Smooth muscle cell (in vitro differentiated cells): ENCODE measurements around the gene KIAA0513. TPM values are rescaled to one million over a fixed set of nuclear protein-coding genes. Genes with fewer than 3 reads are reported as not detected.

Source experiments
- DNase-seq: peaks from one replicate; lab custom pipeline; 2025; ENCODE audit not compliant: unreplicated experiment; lab: John Stamatoyannopoulos, UW
- H2AFZ ChIP-seq: fragments of 200-600 bp; sonication (generic); 2 replicates; pipeline ENCODE4 v1.6.0; 2016; ENCODE audit warnings: antibody characterized with exemption, low read depth, mild to moderate bottlenecking
- H3F3A ChIP-seq: fragments of 200-600 bp; sonication (generic); 2 replicates; pipeline ENCODE4 v1.6.0; 2017; ENCODE audit warnings: antibody characterized with exemption, low read depth
- H3K27ac ChIP-seq: fragments of 200-600 bp; sonication (generic); 2 replicates; pipeline ENCODE4 v1.5.1; 2016; ENCODE audit warnings: low read depth, mild to moderate bottlenecking
- H3K27me3 ChIP-seq: fragments of 200-600 bp; sonication (generic); 2 replicates; pipeline ENCODE4 v1.6.1; 2016; ENCODE audit warnings: low read depth, mild to moderate bottlenecking
- H3K36me3 ChIP-seq: fragments of 200-600 bp; sonication (generic); 2 replicates; pipeline ENCODE4 v1.5.1; 2016; ENCODE audit warnings: low read depth
- H3K4me1 ChIP-seq: fragments of 200-600 bp; sonication (generic); 2 replicates; pipeline ENCODE4 v1.5.1; 2016; ENCODE audit warnings: low read depth
- H3K4me2 ChIP-seq: fragments of 200-600 bp; sonication (generic); 2 replicates; pipeline ENCODE4 v1.6.0; 2016; ENCODE audit warnings: mild to moderate bottlenecking
- H3K4me3 ChIP-seq: fragments of 200-600 bp; sonication (generic); 2 replicates; pipeline ENCODE4 v1.5.1; 2016; ENCODE audit warnings: mild to moderate bottlenecking
- H3K79me2 ChIP-seq: fragments of 200-600 bp; sonication (generic); 2 replicates; pipeline ENCODE4 v1.6.0; 2016; ENCODE audit warnings: low read depth, mild to moderate bottlenecking
- H3K9ac ChIP-seq: fragments of 200-600 bp; sonication (generic); 2 replicates; pipeline ENCODE4 v1.6.0; 2016; ENCODE audit warnings: low read depth
- H3K9me3 ChIP-seq: fragments of 200-600 bp; sonication (generic); replicated peaks from 2 replicates; pipeline ENCODE4 v1.5.1; 2016; ENCODE audit warnings: low read depth
- H4K20me1 ChIP-seq: fragments of 200-600 bp; sonication (generic); 2 replicates; pipeline ENCODE4 v1.6.0; 2016; ENCODE audit warnings: low read depth
- CTCF ChIP-seq: fragments of 200-600 bp; sonication (generic); IDR thresholded peaks from 2 replicates; pipeline ENCODE4 v1.5.1; 2017; ENCODE audit warnings: borderline replicate concordance, mild to moderate bottlenecking, antibody characterized with exemption; ENCODE audit not compliant: insufficient read depth, poor library complexity, severe bottlenecking
- WGBS: methylation state at CpG from one replicate; pipeline ENCODE4 v1.1.7; 2016; ENCODE audit warnings: low lambda C conversion rate; 5-methylcytosine and 5-hydroxymethylcytosine counted together
- polyA plus RNA-seq: library from polyadenylated mRNA; unstranded; fragments of >200 nt; fragmentation: Nextera tagmentation; extraction: Ambion mirVana; gene quantifications from 2 replicates; pipeline ENCODE4 v1.2.1, GENCODE V29; 2016
- total RNA-seq: library from RNA; depleted of rRNA; stranded (reverse); fragments of >200 nt; gene quantifications from 2 replicates; pipeline ENCODE4 v1.2.3, GENCODE V29; 2014

KIAA0513 gene
- total and polyA plus RNA-seq, 2 experiments from 2014 or later = 3.2 to 3.3 TPM

GRCh38 chr16:85081038-85081437, 53.4 kb downstream of the KIAA0513 start:
- no peak for TF ChIP-seq CTCF
- peaks cover 23% of the 10 kb centered on the region for H3K27me3 ChIP-seq
- WGBS = 67% methylated on average over 9 of the region's 9 CpGs
- no peaks in the 10 kb centered on the region for H3F3A ChIP-seq
- H3K4me1 ChIP-seq = peaks cover 26% of the 10 kb centered on the region
- no peaks in the 10 kb centered on the region for H3K36me3 ChIP-seq
- no peaks in the 10 kb centered on the region for H3K9me3 ChIP-seq
- no peak overlapping the region for H2AFZ ChIP-seq
- H4K20me1 ChIP-seq = no peaks in the 10 kb centered on the region
- H3K4me2 ChIP-seq = no peak overlapping the region
- no peak overlapping the region for H3K9ac ChIP-seq
- no peaks in the 10 kb centered on the region for H3K79me2 ChIP-seq
- H3K4me3 ChIP-seq = no peak overlapping the region
- no peak for DNase-seq
- H3K27ac ChIP-seq = no peak overlapping the region

GRCh38 chr16:85081765-85082164, 54.2 kb downstream of the KIAA0513 start:
- H3K36me3 ChIP-seq = no peaks in the 10 kb centered on the region
- H3K4me1 ChIP-seq = peaks cover 26% of the 10 kb centered on the region
- H3K27me3 ChIP-seq = peaks cover 23% of the 10 kb centered on the region
- no peak overlapping the region for H3K4me3 ChIP-seq
- H3K79me2 ChIP-seq = no peaks in the 10 kb centered on the region
- H3K27ac ChIP-seq = no peak overlapping the region
- no peak for DNase-seq
- no peak overlapping the region for H3K4me2 ChIP-seq
- H4K20me1 ChIP-seq = no peaks in the 10 kb centered on the region
- no peak for TF ChIP-seq CTCF
- H2AFZ ChIP-seq = no peak overlapping the region
- H3K9me3 ChIP-seq = no peaks in the 10 kb centered on the region
- 80% methylated on average over 15 of the region's 15 CpGs for WGBS
- no peaks in the 10 kb centered on the region for H3F3A ChIP-seq
- no peak overlapping the region for H3K9ac ChIP-seq

- peaks cover 26% of the 10 kb centered on the region for H3K4me1 ChIP-seq
- peaks cover 23% of the 10 kb centered on the region for H3K27me3 ChIP-seq
- TF ChIP-seq CTCF = no peak
- no peak overlapping the region for H3K9ac ChIP-seq
- H3K36me3 ChIP-seq = no peaks in the 10 kb centered on the region
- H3K9me3 ChIP-seq = no peaks in the 10 kb centered on the region
- H3K27ac ChIP-seq = no peak overlapping the region
- H3F3A ChIP-seq = no peaks in the 10 kb centered on the region
- DNase-seq = no peak
- H3K4me2 ChIP-seq = peak overlapping the region; percentile 31
- H2AFZ ChIP-seq = no peak overlapping the region
- 23% methylated on average over 30 of the region's 33 CpGs for WGBS
- H4K20me1 ChIP-seq = no peaks in the 10 kb centered on the region
- H3K79me2 ChIP-seq = no peaks in the 10 kb centered on the region
- no peak overlapping the region for H3K4me3 ChIP-seq
Observed at GRCh38 chr16:85082173-85083050, 54.8 kb downstream of the KIAA0513 start.
